Natural killer cell (primary cell): ENCODE data around the gene PCDHGB5. TPM values are rescaled to one million over a fixed set of nuclear protein-coding genes. Genes with fewer than 3 reads are reported as not detected.

ENCODE experiments used
- ATAC-seq, 3 donors: fragments of 150-1000 bp in 2 of 3; fragments of 200-7000 bp in 1 of 3; cut with Tn5 transposase; 1 replicate in 1 of 3; 2 replicates in 2 of 3; pipeline ENCODE4 v1.10.0; 2021; ENCODE audit warnings: mild to moderate bottlenecking in 2 of 3, moderate library complexity in 2 of 3
- DNase-seq, 2 donors: peaks; one replicate each; pipeline versions ENCODE4 v3.0.0 to v3.0.0-alpha.2; 2013 to 2021; ENCODE audit warnings: mixed read lengths in 1 of 2
- H3K27ac ChIP-seq: one replicate; pipeline ENCODE4 v1.5.1; 2013; ENCODE audit warnings: mild to moderate bottlenecking, low read length
- H3K27me3 ChIP-seq: one replicate; pipeline ENCODE4 v1.6.1; 2013; ENCODE audit warnings: low read length; ENCODE audit not compliant: control insufficient read depth, insufficient read depth
- H3K36me3 ChIP-seq: one replicate; pipeline ENCODE4 v1.6.1; 2013; ENCODE audit warnings: low read length; ENCODE audit not compliant: control insufficient read depth, insufficient read depth
- H3K4me1 ChIP-seq: one replicate; pipeline ENCODE4 v1.6.1; 2013; ENCODE audit warnings: low read length; ENCODE audit not compliant: control insufficient read depth, insufficient read depth
- H3K4me3 ChIP-seq: one replicate; pipeline ENCODE4 v1.5.1; 2013; ENCODE audit warnings: low read length
- H3K9me3 ChIP-seq: one replicate; pipeline ENCODE4 v1.6.1; 2013; ENCODE audit warnings: low read length; ENCODE audit not compliant: control insufficient read depth, insufficient read depth
- H3K27ac Mint-ChIP-seq, 2 donors: one replicate each; pipeline ENCODE4 v1.8.0; 2022; ENCODE audit warnings: mild to moderate bottlenecking in 2 of 2, mixed read lengths in 2 of 2, moderate library complexity in 1 of 2
- H3K27me3 Mint-ChIP-seq, 2 donors: one replicate each; pipeline ENCODE4 v1.8.0; 2022; ENCODE audit warnings: low read depth in 2 of 2, mixed read lengths in 2 of 2
- H3K36me3 Mint-ChIP-seq: one replicate; pipeline ENCODE4 v1.8.0; 2022; ENCODE audit warnings: mixed read lengths
- H3K4me1 Mint-ChIP-seq, 2 donors: one replicate each; pipeline ENCODE4 v1.8.0; 2022; ENCODE audit warnings: mixed read lengths in 2 of 2
- H3K4me3 Mint-ChIP-seq: one replicate; pipeline ENCODE4 v1.8.0; 2022; ENCODE audit warnings: mild to moderate bottlenecking, moderate library complexity, mixed read lengths
- H3K9me3 Mint-ChIP-seq, 2 donors: one replicate each; pipeline ENCODE4 v1.8.0; 2022; ENCODE audit warnings: mixed read lengths in 2 of 2
- CTCF ChIP-seq: fragments of 200-600 bp; IDR thresholded peaks from one replicate; pipeline ENCODE4 v1.8.0; 2022; ENCODE audit warnings: antibody characterized with exemption
- WGBS: methylation state at CpG from one replicate; pipeline ENCODE4 v1.1.7; 2013; ENCODE audit warnings: missing lambda C conversion rate; ENCODE audit not compliant: insufficient coverage; 5-methylcytosine and 5-hydroxymethylcytosine counted together
- intact Hi-C: fragments of 100-400 bp; cut with micrococcal nuclease; formaldehyde crosslinking; loops from one replicate; pipeline ENCODE4 v1.14.2; 2022
- total RNA-seq, 4 donors: library from RNA; stranded (reverse); fragments of 120-200 nt in 1 of 4; gene quantifications; one replicate each; pipeline versions ENCODE4 v1.2.3 to v1.2.4, GENCODE V29; 2013 to 2022

Gene PCDHGB5
- total RNA-seq, 3 donors from 2014 or later (not counting 1 experiment from before 2014, with no cell fraction given) = 1.3 to 4.2 (median 3.1) TPM

GRCh38 chr5:141354900-141355469 is 42.8 kb upstream of the PCDHGB5 start, which contains the start of gene PCDHGA4:
Gene PCDHGA4 (plus strand): TSS chr5:141355021. CDS start chr5:141355108, 87 bp downstream.
- H3K27ac Mint-ChIP-seq = no peak within 1 kb of the TSS
- peaks cover 2 to 5% of the 10 kb centered on the region in 2 donors for H3K9me3 Mint-ChIP-seq
- Histone ChIP-seq H3K4me3 (peak within 1 kb of the TSS; percentile 0), H3K9me3 (peaks cover 29% of the 10 kb centered on the region), H3K27ac (no peak within 1 kb of the TSS), H3K4me1 (peaks cover 5% of the 10 kb centered on the region), H3K36me3 (no peaks in the 10 kb centered on the region), H3K27me3 (peaks cover 53% of the 10 kb centered on the region)
- DNase-seq = peak in 1 of 2 donors; percentile 38
- H3K27me3 Mint-ChIP-seq = peaks cover 53 to 73% of the 10 kb centered on the region in 2 donors
- H3K36me3 Mint-ChIP-seq = peaks cover 30% of the 10 kb centered on the region
- H3K4me1 Mint-ChIP-seq = peaks cover 4% of the 10 kb centered on the region in 2 donors
- ATAC-seq = peak in 1 of 3 donors; percentile 36
- intact Hi-C loops = no loop called here
- 23% methylated on average over 29 of the region's 29 CpGs for WGBS
- peak; percentile 56 for TF ChIP-seq CTCF
- peak within 1 kb of the TSS; percentile 71 for H3K4me3 Mint-ChIP-seq

- DNase-seq = no peak
- Histone ChIP-seq H3K27me3 (peaks cover 52% of the 10 kb centered on the region), H3K4me1 (peaks cover 5% of the 10 kb centered on the region), H3K27ac (no peak overlapping the region), H3K36me3 (no peaks in the 10 kb centered on the region), H3K9me3 (peaks cover 32% of the 10 kb centered on the region), H3K4me3 (no peak overlapping the region)
- Mint-ChIP-seq H3K4me3 (no peak overlapping the region), H3K9me3 (peaks cover 0 to 3% of the 10 kb centered on the region in 2 donors), H3K36me3 (peaks cover 28% of the 10 kb centered on the region), H3K27me3 (peaks cover 49 to 73% of the 10 kb centered on the region in 2 donors), H3K4me1 (peaks cover 5% of the 10 kb centered on the region in 2 donors), H3K27ac (no peak overlapping the region)
- intact Hi-C loops = no loop called here
- ATAC-seq = no peak
- TF ChIP-seq CTCF = no peak
- 63% methylated on average over 24 of the region's 24 CpGs for WGBS
Measured at GRCh38 chr5:141355641-141356040, 42.1 kb upstream of the PCDHGB5 start.

- H3K27me3 Mint-ChIP-seq = peaks cover 49 to 73% of the 10 kb centered on the region in 2 donors
- H3K4me3 Mint-ChIP-seq = no peak overlapping the region
Measured at GRCh38 chr5:141356133-141356532, 41.6 kb upstream of the PCDHGB5 start.

More at GRCh38 chr5:141356133-141356532, 41.6 kb upstream of the PCDHGB5 start:
- Mint-ChIP-seq H3K27ac (no peak overlapping the region), H3K4me1 (peaks cover 5% of the 10 kb centered on the region in 2 donors), H3K9me3 (peaks cover 0 to 3% of the 10 kb centered on the region in 2 donors), H3K36me3 (peaks cover 33% of the 10 kb centered on the region)
- DNase-seq (no peak), ATAC-seq (no peak)
- 77% methylated on average over 5 of the region's 5 CpGs for WGBS
- intact Hi-C loops = no loop called here
- Histone ChIP-seq H3K36me3 (no peaks in the 10 kb centered on the region), H3K4me1 (peaks cover 5% of the 10 kb centered on the region), H3K9me3 (peaks cover 32% of the 10 kb centered on the region), H3K27me3 (peaks cover 51% of the 10 kb centered on the region), H3K27ac (no peak overlapping the region), H3K4me3 (no peak overlapping the region)
- no peak for TF ChIP-seq CTCF
